HG03039 (cell line): Measurements from ENCODE around the gene UBE2Q2.

Experiments
- ATAC-seq: cut with Tn5 transposase; IDR thresholded peaks from one replicate; pipeline ENCODE4 v1.9.1; 2021; ENCODE audit warnings: mild to moderate bottlenecking, moderate library complexity; ENCODE audit not compliant: unreplicated experiment

The UBE2Q2 gene

GRCh38 chr15:75921732-75922703 is 78.8 kb downstream of the UBE2Q2 start:
- ATAC-seq = no peak

- no peak for ATAC-seq
Measured at GRCh38 chr15:75923756-75924155, 80.5 kb downstream of the UBE2Q2 start.

GRCh38 chr15:75924576-75924975 is 81.3 kb downstream of the UBE2Q2 start:
- no peak for ATAC-seq

- ATAC-seq = no peak
Measured at GRCh38 chr15:75925440-75925839, 82.2 kb downstream of the UBE2Q2 start.

- no peak for ATAC-seq
Measured at GRCh38 chr15:75926931-75927330, 83.7 kb downstream of the UBE2Q2 start.

- ATAC-seq = no peak
Measured at GRCh38 chr15:75927601-75928000, 84.4 kb downstream of the UBE2Q2 start.

- ATAC-seq = no peak
Measured at GRCh38 chr15:75928680-75929608, 85.7 kb downstream of the UBE2Q2 start.

GRCh38 chr15:75929799-75930565 is 86.7 kb downstream of the UBE2Q2 start:
- ATAC-seq = no peak

GRCh38 chr15:75930866-75931265 is 87.6 kb downstream of the UBE2Q2 start:
- no peak for ATAC-seq

GRCh38 chr15:75942464-75942863 is 99.2 kb downstream of the UBE2Q2 start:
- ATAC-seq = no peak

GRCh38 chr15:75943246-75943645 is 100.0 kb downstream of the UBE2Q2 start:
- ATAC-seq = no peak

GRCh38 chr15:75943713-75944215 is 100.5 kb downstream of the UBE2Q2 start:
- ATAC-seq = no peak

- no peak for ATAC-seq
Measured at GRCh38 chr15:75945953-75946352, 102.7 kb downstream of the UBE2Q2 start.

- no peak for ATAC-seq
Measured at GRCh38 chr15:75947092-75947491, 103.8 kb downstream of the UBE2Q2 start.

- no peak for ATAC-seq
Measured at GRCh38 chr15:75948761-75949296, 105.6 kb downstream of the UBE2Q2 start.
